ENCODE measurements around the gene FRMD8. TPM values are rescaled to one million over a fixed set of nuclear protein-coding genes. Genes with fewer than 3 reads are reported as not detected.

FRMD8 gene
- total RNA-seq, 2 donors from 2014 or later: 29.2 to 37.5 TPM

GRCh38 chr11:65357856-65358356 is 28.5 kb upstream of the FRMD8 start:
- Mint-ChIP-seq H3K4me1 (peaks cover 15% of the 10 kb centered on the region), H3K27ac (no peak overlapping the region), H3K4me3 (no peak overlapping the region), H3K36me3 (ENCODE audit: low read depth) (no peaks in the 10 kb centered on the region), H3K27me3 (no peaks in the 10 kb centered on the region)
- DNase-seq (no peak), ATAC-seq (no peak)
- no peaks in the 10 kb centered on the region for H3K9me3 ChIP-seq (ENCODE audit: control insufficient read depth, low read length, poor library complexity, severe bottlenecking)

- H3K36me3 Mint-ChIP-seq (ENCODE audit: low read depth): no peaks in the 10 kb centered on the region
- H3K9me3 ChIP-seq (ENCODE audit: control insufficient read depth, low read length, poor library complexity, severe bottlenecking): no peaks in the 10 kb centered on the region
- ATAC-seq (peak; percentile 47), DNase-seq (no peak)
- H3K4me1 Mint-ChIP-seq: peaks cover 2% of the 10 kb centered on the region
- no peaks in the 10 kb centered on the region for H3K27me3 Mint-ChIP-seq
- H3K4me3 Mint-ChIP-seq: no peak overlapping the region
- peak overlapping the region; percentile 67 for H3K27ac Mint-ChIP-seq
Measured at GRCh38 chr11:65362320-65362931, 24.0 kb upstream of the FRMD8 start.

DNA sequence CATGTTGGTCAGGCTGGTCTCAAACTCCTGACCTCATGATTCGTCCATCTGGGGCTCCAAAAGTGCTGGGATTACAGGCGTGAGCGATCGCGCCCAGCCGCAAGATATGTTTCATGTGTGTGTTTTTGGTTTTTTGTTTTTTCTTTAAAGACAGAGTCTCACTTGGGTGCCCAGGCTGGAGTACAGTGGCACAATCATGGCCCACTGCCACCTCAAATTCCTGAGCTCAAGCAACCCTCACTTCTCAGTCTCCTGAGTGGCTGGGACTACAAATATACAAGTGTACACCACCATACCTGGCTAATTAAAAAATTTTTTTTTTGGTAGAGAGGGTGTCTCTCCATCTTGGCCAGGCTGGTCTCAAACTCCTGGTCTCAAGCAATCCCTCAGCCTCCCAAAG is 23.5 kb upstream of the FRMD8 start:
- no peak overlapping the region for H3K27ac Mint-ChIP-seq
- no peak overlapping the region for H3K4me3 Mint-ChIP-seq
- no peaks in the 10 kb centered on the region for H3K27me3 Mint-ChIP-seq

DNA sequence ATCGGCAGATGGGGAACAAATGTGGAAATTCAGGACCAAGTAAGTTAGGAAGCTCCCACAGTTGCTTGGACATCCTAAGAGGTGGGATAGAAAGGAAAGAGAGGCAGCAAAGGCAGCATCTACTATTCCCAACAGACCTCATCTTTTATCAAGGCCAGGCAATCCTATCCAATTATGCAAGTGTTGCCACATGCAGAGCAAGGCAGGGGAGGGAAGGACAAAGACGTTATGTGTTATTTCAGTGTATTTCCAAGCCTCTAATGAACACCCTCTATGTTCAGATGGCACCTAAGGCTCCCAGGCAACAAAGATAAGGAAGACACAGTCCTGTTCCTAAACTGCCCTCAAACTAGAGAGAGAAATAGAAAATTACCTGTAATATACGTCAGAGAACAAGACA is 22.7 kb upstream of the FRMD8 start:
- peaks cover 2% of the 10 kb centered on the region for H3K4me1 Mint-ChIP-seq
- ATAC-seq (no peak), DNase-seq (no peak)
- no peaks in the 10 kb centered on the region for H3K27me3 Mint-ChIP-seq
- no peak overlapping the region for H3K4me3 Mint-ChIP-seq
- no peaks in the 10 kb centered on the region for H3K36me3 Mint-ChIP-seq (ENCODE audit: low read depth)
- H3K27ac Mint-ChIP-seq: no peak overlapping the region
- no peaks in the 10 kb centered on the region for H3K9me3 ChIP-seq (ENCODE audit: control insufficient read depth, low read length, poor library complexity, severe bottlenecking)

More for the DNA sequence above, 23.5 kb upstream of the FRMD8 start:
- H3K9me3 ChIP-seq (ENCODE audit: control insufficient read depth, low read length, poor library complexity, severe bottlenecking): no peaks in the 10 kb centered on the region
- Mint-ChIP-seq H3K36me3 (ENCODE audit: low read depth) (no peaks in the 10 kb centered on the region), H3K4me1 (peaks cover 2% of the 10 kb centered on the region)
- ATAC-seq (no peak), DNase-seq (no peak)

DNA sequence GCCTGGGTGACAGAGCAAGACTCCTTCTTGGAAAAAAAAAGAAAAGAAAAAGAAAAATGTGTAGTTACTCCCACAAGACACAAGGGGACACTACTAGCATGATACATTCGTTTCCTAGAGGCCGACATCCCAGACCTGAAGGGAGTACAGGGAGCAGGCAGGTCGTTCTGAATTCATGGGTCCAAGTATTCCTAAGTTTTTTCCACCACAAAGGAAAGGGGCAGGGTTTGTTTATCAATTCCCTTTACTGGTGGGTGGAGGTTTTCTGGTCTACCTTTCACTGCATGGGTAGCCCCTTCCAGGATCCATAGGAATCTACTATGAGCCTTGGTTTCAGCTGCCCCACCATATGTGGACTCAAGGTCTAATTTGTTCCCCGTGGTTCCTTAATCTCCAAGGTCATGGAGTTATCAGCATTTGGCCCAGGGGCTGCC is 20.1 kb upstream of the FRMD8 start:
- Mint-ChIP-seq H3K4me3 (no peak overlapping the region), H3K36me3 (ENCODE audit: low read depth) (no peaks in the 10 kb centered on the region), H3K27ac (peak overlapping the region; percentile 27), H3K4me1 (peaks cover 2% of the 10 kb centered on the region), H3K27me3 (no peaks in the 10 kb centered on the region)
- ATAC-seq: peak; percentile 84
- no peak for DNase-seq
- no peaks in the 10 kb centered on the region for H3K9me3 ChIP-seq (ENCODE audit: control insufficient read depth, low read length, poor library complexity, severe bottlenecking)

GRCh38 chr11:65370659-65371049 is 15.8 kb upstream of the FRMD8 start:
- no peaks in the 10 kb centered on the region for H3K9me3 ChIP-seq (ENCODE audit: control insufficient read depth, low read length, poor library complexity, severe bottlenecking)
- H3K27ac Mint-ChIP-seq: no peak overlapping the region
- H3K27me3 Mint-ChIP-seq: no peaks in the 10 kb centered on the region
- H3K36me3 Mint-ChIP-seq (ENCODE audit: low read depth): no peaks in the 10 kb centered on the region
- no peak for DNase-seq
- no peak overlapping the region for H3K4me3 Mint-ChIP-seq
- no peaks in the 10 kb centered on the region for H3K4me1 Mint-ChIP-seq
- no peak for ATAC-seq

- H3K9me3 ChIP-seq (ENCODE audit: control insufficient read depth, low read length, poor library complexity, severe bottlenecking): no peaks in the 10 kb centered on the region
- ATAC-seq (no peak), DNase-seq (no peak)
- peaks cover 2% of the 10 kb centered on the region for H3K4me1 Mint-ChIP-seq
- H3K27me3 Mint-ChIP-seq: no peaks in the 10 kb centered on the region
- no peaks in the 10 kb centered on the region for H3K36me3 Mint-ChIP-seq (ENCODE audit: low read depth)
- H3K4me3 Mint-ChIP-seq: no peak overlapping the region
- H3K27ac Mint-ChIP-seq: peak overlapping the region; percentile 9
Measured at GRCh38 chr11:65373839-65374580, 12.4 kb upstream of the FRMD8 start.

- DNase-seq: no peak
- H3K9me3 ChIP-seq (ENCODE audit: control insufficient read depth, low read length, poor library complexity, severe bottlenecking): no peaks in the 10 kb centered on the region
- Mint-ChIP-seq H3K36me3 (ENCODE audit: low read depth) (no peaks in the 10 kb centered on the region), H3K4me3 (no peak overlapping the region), H3K27ac (peak overlapping the region; percentile 72), H3K4me1 (peaks cover 2% of the 10 kb centered on the region), H3K27me3 (no peaks in the 10 kb centered on the region)
- ATAC-seq: no peak
Measured at GRCh38 chr11:65375012-65375411, 11.4 kb upstream of the FRMD8 start.

GRCh38 chr11:65376138-65376713 is 10.2 kb upstream of the FRMD8 start:
- peaks cover 3% of the 10 kb centered on the region for H3K4me1 Mint-ChIP-seq
- ATAC-seq (no peak), DNase-seq (no peak)
- no peaks in the 10 kb centered on the region for H3K9me3 ChIP-seq (ENCODE audit: control insufficient read depth, low read length, poor library complexity, severe bottlenecking)
- no peaks in the 10 kb centered on the region for H3K27me3 Mint-ChIP-seq
- no peak overlapping the region for H3K4me3 Mint-ChIP-seq
- H3K27ac Mint-ChIP-seq: no peak overlapping the region
- no peaks in the 10 kb centered on the region for H3K36me3 Mint-ChIP-seq (ENCODE audit: low read depth)

DNA sequence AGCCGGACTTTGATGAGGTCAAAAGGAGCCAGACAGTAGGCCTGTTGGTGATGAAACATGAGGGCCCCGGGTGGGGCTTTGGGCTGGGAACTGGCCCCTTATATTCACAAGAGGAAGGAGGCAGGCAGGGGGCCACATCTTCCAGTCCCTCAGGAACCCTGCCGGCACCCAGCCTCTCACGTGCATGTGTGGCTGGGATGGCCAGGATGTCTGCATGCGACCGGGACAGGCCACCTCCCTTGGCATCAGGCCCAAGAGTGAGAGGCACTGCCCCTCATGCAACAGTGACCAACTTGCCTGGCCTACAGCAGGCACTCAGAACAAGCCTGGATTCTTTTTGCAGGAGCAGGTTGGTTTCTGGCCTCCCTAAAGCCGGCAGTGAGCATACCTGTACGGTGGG is 9.4 kb upstream of the FRMD8 start:
- no peak overlapping the region for H3K4me3 Mint-ChIP-seq
- no peaks in the 10 kb centered on the region for H3K9me3 ChIP-seq (ENCODE audit: control insufficient read depth, low read length, poor library complexity, severe bottlenecking)
- DNase-seq: no peak
- H3K27ac Mint-ChIP-seq: peak overlapping the region; percentile 47
- H3K4me1 Mint-ChIP-seq: peaks cover 5% of the 10 kb centered on the region
- no peak for ATAC-seq
- H3K27me3 Mint-ChIP-seq: no peaks in the 10 kb centered on the region
- no peaks in the 10 kb centered on the region for H3K36me3 Mint-ChIP-seq (ENCODE audit: low read depth)

- DNase-seq (no peak), ATAC-seq (no peak)
- H3K36me3 Mint-ChIP-seq (ENCODE audit: low read depth): no peaks in the 10 kb centered on the region
- H3K27ac Mint-ChIP-seq: peak overlapping the region; percentile 47
- H3K9me3 ChIP-seq (ENCODE audit: control insufficient read depth, low read length, poor library complexity, severe bottlenecking): no peaks in the 10 kb centered on the region
- no peaks in the 10 kb centered on the region for H3K27me3 Mint-ChIP-seq
- H3K4me3 Mint-ChIP-seq: peak overlapping the region; percentile 19
- H3K4me1 Mint-ChIP-seq: peaks cover 9% of the 10 kb centered on the region
Measured at GRCh38 chr11:65377777-65378176, 8.7 kb upstream of the FRMD8 start.

- no peak overlapping the region for H3K4me3 Mint-ChIP-seq
- H3K4me1 Mint-ChIP-seq: peaks cover 15% of the 10 kb centered on the region
- no peak for DNase-seq
- no peak for ATAC-seq
- peak overlapping the region; percentile 47 for H3K27ac Mint-ChIP-seq
- no peaks in the 10 kb centered on the region for H3K36me3 Mint-ChIP-seq (ENCODE audit: low read depth)
- H3K27me3 Mint-ChIP-seq: no peaks in the 10 kb centered on the region
- H3K9me3 ChIP-seq (ENCODE audit: control insufficient read depth, low read length, poor library complexity, severe bottlenecking): no peaks in the 10 kb centered on the region
Measured at GRCh38 chr11:65378208-65378927, 8.1 kb upstream of the FRMD8 start.
